A549 (cell line): ENCODE results near the gene DOK7. TPM values are rescaled to one million over a fixed set of nuclear protein-coding genes. Genes with fewer than 3 reads are reported as not detected.

ENCODE experiments used
- ATAC-seq, 2 experiments: fragments of 200-7000 bp in 1 of 2; fragments of >200 bp in 1 of 2; cut with Nextera tagmentation in 1 of 2; cut with Tn5 transposase in 1 of 2; 3 replicates each; pipeline versions ENCODE4 v1.8.0 to v1.9.1; 2018 to 2020; ENCODE audit warnings: mild to moderate bottlenecking in 1 of 2, moderate library complexity in 1 of 2
- CTCF ChIA-PET: fragments of 300-600 bp; sonication (Branson Sonifier 250); formaldehyde crosslinking; extraction: SDS; loops from one replicate; lab custom pipeline; 2021; ENCODE audit warnings: antibody characterized with exemption, inconsistent platforms; lab: Yijun Ruan, JAX
- POLR2A ChIA-PET: fragments of 350-600 bp; formaldehyde crosslinking; extraction: SDS; loops from one replicate; lab custom pipeline; 2021; ENCODE audit warnings: antibody characterized with exemption, inconsistent platforms; lab: Yijun Ruan, JAX
- DNase-seq, 2 experiments: peaks; one replicate each; pipeline versions ENCODE4 v3.0.0 to v3.0.0-alpha.2; 2011 to 2016; ENCODE audit warnings: low read depth in 1 of 2, low spot score in 1 of 2
- FAIRE-seq: peaks from 2 replicates; lab custom pipeline; 2011; peaks lifted over from hg19 to GRCh38; lab: Jason Lieb, UNC
- H3K27ac ChIP-seq, 2 experiments: fragments of >200 bp; sonication (Bioruptor Twin); formaldehyde crosslinking; 3 replicates each; pipeline ENCODE4 v1.5.1; 2016 to 2017
- H3K4me1 ChIP-seq: fragments of >200 bp; sonication (Bioruptor Twin); formaldehyde crosslinking; 3 replicates; pipeline ENCODE4 v1.6.1; 2016
- H3K4me2 ChIP-seq: fragments of >200 bp; sonication (Bioruptor Twin); formaldehyde crosslinking; 3 replicates; pipeline ENCODE4 v1.6.1; 2016
- H3K4me3 ChIP-seq: fragments of >200 bp; sonication (Bioruptor Twin); formaldehyde crosslinking; 3 replicates; pipeline ENCODE4 v1.5.1; 2016
- H3K9me3 ChIP-seq: fragments of >200 bp; sonication (Bioruptor Twin); formaldehyde crosslinking; 3 replicates; pipeline ENCODE4 v1.6.1; 2016
- CBX8 ChIP-seq: fragments of 200-600 bp; sonication (generic); IDR thresholded peaks from 2 replicates; pipeline ENCODE4 v1.6.1; 2016
- CEBPB ChIP-seq, 2 experiments: fragments of >200 bp in 1 of 2; sonication (Bioruptor Twin) in 1 of 2; formaldehyde crosslinking in 1 of 2; IDR thresholded peaks; 2 replicates each; pipeline ENCODE4 v1.6.1; 2012 to 2016
- CHD4 ChIP-seq: fragments of 200-600 bp; sonication (generic); IDR thresholded peaks from 2 replicates; pipeline ENCODE4 v1.6.1; 2016; ENCODE audit warnings: antibody characterized with exemption, mild to moderate bottlenecking, borderline replicate concordance
- ESRRA ChIP-seq: fragments of 150-350 bp; IDR thresholded peaks from 2 replicates; pipeline ENCODE4 v1.6.1; 2014; ENCODE audit warnings: mild to moderate bottlenecking, low read length, borderline replicate concordance
- HEYL ChIP-seq: fragments of 250-450 bp; sonication (Bioruptor Pico); IDR thresholded peaks from 2 replicates; pipeline ENCODE4 v1.8.0; 2021; ENCODE audit warnings: mild to moderate bottlenecking, moderate library complexity
- HOXB13 ChIP-seq: fragments of 250-450 bp; sonication (Bioruptor Pico); IDR thresholded peaks from 2 replicates; pipeline ENCODE4 v1.5.0; 2020; ENCODE audit warnings: low read depth, mild to moderate bottlenecking, moderate library complexity
- KDM1A ChIP-seq: fragments of 200-600 bp; sonication (generic); IDR thresholded peaks from 2 replicates; pipeline ENCODE4 v1.6.1; 2016; ENCODE audit warnings: low read depth, mild to moderate bottlenecking
- NR3C1 ChIP-seq: fragments of >200 bp; sonication (Bioruptor Twin); formaldehyde crosslinking; IDR thresholded peaks from 3 replicates; pipeline ENCODE4 v1.6.1; 2017
- REST ChIP-seq: fragments of 200-600 bp; sonication (generic); IDR thresholded peaks from 2 replicates; pipeline ENCODE4 v1.6.1; 2016; ENCODE audit warnings: antibody characterized with exemption, mild to moderate bottlenecking, moderate library complexity
- SMC3 ChIP-seq: fragments of >200 bp; sonication (Bioruptor Twin); formaldehyde crosslinking; IDR thresholded peaks from 3 replicates; pipeline ENCODE4 v1.6.1; 2018; ENCODE audit warnings: inconsistent platforms
- TP53 ChIP-seq: fragments of 250-450 bp; sonication (Bioruptor Pico); IDR thresholded peaks from 2 replicates; pipeline ENCODE4 v1.5.0; 2021; ENCODE audit warnings: mild to moderate bottlenecking, moderate library complexity
- ZFP36 ChIP-seq: fragments of 450-650 bp; IDR thresholded peaks from 2 replicates; pipeline ENCODE4 v1.6.1; 2014; ENCODE audit warnings: borderline replicate concordance; ENCODE audit not compliant: partially characterized antibody
- ZSCAN20 ChIP-seq: fragments of 250-450 bp; sonication (Bioruptor Pico); IDR thresholded peaks from 2 replicates; pipeline ENCODE4 v1.8.0; 2022; ENCODE audit warnings: mild to moderate bottlenecking, moderate library complexity
- WGBS: methylation state at CpG from one replicate; pipeline ENCODE4 v1.1.6; 2017; ENCODE audit errors: missing lambda C conversion rate; 5-methylcytosine and 5-hydroxymethylcytosine counted together
- polyA plus RNA-seq, 4 experiments: library from polyadenylated mRNA; depleted of rRNA in 3 of 4; stranded (reverse); fragments of >200 nt; fragmentation: RNase III in 1 of 4; extraction: RNeasy Plus Mini Kit Qiagen cat#74134 plus additional on column Dnase treatment in 1 of 4; gene quantifications; 2 replicates in 3 of 4; 3 replicates in 1 of 4; pipeline ENCODE4 v1.2.3, GENCODE V29; 2011 to 2017
- TF ChIP-seq, protein P1 (sequence below): IDR thresholded peaks from 2 replicates; pipeline ENCODE4 v1.6.1; 2012
- TF ChIP-seq, protein P2 (sequence below): fragments of 250-450 bp; sonication (Bioruptor Pico); IDR thresholded peaks from 2 replicates; pipeline ENCODE4 v1.5.0; 2020; ENCODE audit warnings: low read depth, mild to moderate bottlenecking, moderate library complexity
- TF ChIP-seq, protein P3 (sequence below): fragments of >200 bp; sonication (Bioruptor Twin); formaldehyde crosslinking; IDR thresholded peaks from 3 replicates; pipeline ENCODE4 v1.5.1; 2016

Gene DOK7
- polyA plus RNA-seq, 2 of the 4 experiments (the other 2 are of a cell fraction) = 0.17 to 0.21 TPM

GRCh38 chr4:3464911-3465697, 2.0 kb downstream of the DOK7 start:
- 74% methylated on average over 9 of the region's 21 CpGs for WGBS
- CTCF ChIA-PET = interaction anchor here (1.5 to 2.0 kb wide), 3 partner anchors 15 to 119 kb away, joined by 4 to 9 read pairs (median 6); no protein-coding TSS in a partner anchor

More at GRCh38 chr4:3464911-3465697, 2.0 kb downstream of the DOK7 start:
- POLR2A ChIA-PET = no interaction called here
- H3K4me3 ChIP-seq = no peak overlapping the region
- H3K4me1 ChIP-seq = no peaks in the 10 kb centered on the region
- no peak for DNase-seq
- FAIRE-seq = no peak
- H3K9me3 ChIP-seq = no peaks in the 10 kb centered on the region
- H3K4me2 ChIP-seq = no peak overlapping the region
- TF ChIP-seq, protein P1, sequence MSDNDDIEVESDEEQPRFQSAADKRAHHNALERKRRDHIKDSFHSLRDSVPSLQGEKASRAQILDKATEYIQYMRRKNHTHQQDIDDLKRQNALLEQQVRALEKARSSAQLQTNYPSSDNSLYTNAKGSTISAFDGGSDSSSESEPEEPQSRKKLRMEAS = no peak
- TF ChIP-seq, protein P2, sequence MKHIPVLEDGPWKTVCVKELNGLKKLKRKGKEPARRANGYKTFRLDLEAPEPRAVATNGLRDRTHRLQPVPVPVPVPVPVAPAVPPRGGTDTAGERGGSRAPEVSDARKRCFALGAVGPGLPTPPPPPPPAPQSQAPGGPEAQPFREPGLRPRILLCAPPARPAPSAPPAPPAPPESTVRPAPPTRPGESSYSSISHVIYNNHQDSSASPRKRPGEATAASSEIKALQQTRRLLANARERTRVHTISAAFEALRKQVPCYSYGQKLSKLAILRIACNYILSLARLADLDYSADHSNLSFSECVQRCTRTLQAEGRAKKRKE (CRISPR knock-in tag) = no peak
- no peak for TF ChIP-seq CBX8
- TF ChIP-seq HEYL = no peak
- TF ChIP-seq REST = no peak
- TF ChIP-seq, protein P3, sequence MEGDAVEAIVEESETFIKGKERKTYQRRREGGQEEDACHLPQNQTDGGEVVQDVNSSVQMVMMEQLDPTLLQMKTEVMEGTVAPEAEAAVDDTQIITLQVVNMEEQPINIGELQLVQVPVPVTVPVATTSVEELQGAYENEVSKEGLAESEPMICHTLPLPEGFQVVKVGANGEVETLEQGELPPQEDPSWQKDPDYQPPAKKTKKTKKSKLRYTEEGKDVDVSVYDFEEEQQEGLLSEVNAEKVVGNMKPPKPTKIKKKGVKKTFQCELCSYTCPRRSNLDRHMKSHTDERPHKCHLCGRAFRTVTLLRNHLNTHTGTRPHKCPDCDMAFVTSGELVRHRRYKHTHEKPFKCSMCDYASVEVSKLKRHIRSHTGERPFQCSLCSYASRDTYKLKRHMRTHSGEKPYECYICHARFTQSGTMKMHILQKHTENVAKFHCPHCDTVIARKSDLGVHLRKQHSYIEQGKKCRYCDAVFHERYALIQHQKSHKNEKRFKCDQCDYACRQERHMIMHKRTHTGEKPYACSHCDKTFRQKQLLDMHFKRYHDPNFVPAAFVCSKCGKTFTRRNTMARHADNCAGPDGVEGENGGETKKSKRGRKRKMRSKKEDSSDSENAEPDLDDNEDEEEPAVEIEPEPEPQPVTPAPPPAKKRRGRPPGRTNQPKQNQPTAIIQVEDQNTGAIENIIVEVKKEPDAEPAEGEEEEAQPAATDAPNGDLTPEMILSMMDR = no peak
- no peak for TF ChIP-seq NR3C1
- no peak for TF ChIP-seq ESRRA
- no peak for TF ChIP-seq CHD4
- TF ChIP-seq SMC3 = no peak
- no peak for TF ChIP-seq ZFP36
- no peak for TF ChIP-seq ZSCAN20 (CRISPR knock-in tag)
- TF ChIP-seq KDM1A = no peak
- TF ChIP-seq HOXB13 = no peak
- no peak for TF ChIP-seq CEBPB (IDR thresholded peaks at IDR 0.05)
- no peak for TF ChIP-seq TP53 (CRISPR knock-in tag)
- ATAC-seq = no peak
- no peak overlapping the region for H3K27ac ChIP-seq
